GM19468 (cell line): Measurements from ENCODE around the gene VEPH1.

Source experiments
- ATAC-seq: cut with Tn5 transposase; IDR thresholded peaks from one replicate; pipeline ENCODE4 v1.9.1; 2021; ENCODE audit warnings: mild to moderate bottlenecking, moderate library complexity, moderate number of reproducible peaks; ENCODE audit not compliant: unreplicated experiment; ENCODE audit errors: extremely low read depth

Gene VEPH1

DNA sequence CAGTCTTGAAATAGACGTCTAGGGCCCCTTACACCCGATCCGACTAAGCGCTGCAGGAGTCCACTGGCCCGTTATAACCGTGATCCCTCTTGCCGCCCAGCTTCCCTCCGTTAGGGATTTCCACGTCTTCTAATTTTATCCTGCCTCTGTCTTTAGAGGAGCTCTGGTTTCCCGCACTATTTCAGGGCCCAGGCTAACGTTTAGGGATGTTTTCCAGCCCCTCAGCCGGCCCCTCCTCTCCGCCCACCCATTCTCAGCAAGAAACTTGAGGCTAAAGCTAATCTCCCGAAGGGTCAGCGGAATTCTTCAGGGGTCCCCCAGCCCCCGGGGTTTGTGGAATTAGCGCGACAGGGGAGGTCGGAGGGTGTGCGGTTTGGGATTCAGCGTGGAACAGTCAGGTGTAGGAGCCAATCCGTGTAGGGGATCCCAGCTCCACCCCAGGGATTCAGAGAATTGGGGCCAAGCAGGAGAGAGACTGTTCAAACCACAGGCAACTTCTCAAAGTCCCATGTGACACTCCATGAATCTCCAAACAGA lies 65.0 kb downstream of the VEPH1 start:
- no peak for ATAC-seq

DNA sequence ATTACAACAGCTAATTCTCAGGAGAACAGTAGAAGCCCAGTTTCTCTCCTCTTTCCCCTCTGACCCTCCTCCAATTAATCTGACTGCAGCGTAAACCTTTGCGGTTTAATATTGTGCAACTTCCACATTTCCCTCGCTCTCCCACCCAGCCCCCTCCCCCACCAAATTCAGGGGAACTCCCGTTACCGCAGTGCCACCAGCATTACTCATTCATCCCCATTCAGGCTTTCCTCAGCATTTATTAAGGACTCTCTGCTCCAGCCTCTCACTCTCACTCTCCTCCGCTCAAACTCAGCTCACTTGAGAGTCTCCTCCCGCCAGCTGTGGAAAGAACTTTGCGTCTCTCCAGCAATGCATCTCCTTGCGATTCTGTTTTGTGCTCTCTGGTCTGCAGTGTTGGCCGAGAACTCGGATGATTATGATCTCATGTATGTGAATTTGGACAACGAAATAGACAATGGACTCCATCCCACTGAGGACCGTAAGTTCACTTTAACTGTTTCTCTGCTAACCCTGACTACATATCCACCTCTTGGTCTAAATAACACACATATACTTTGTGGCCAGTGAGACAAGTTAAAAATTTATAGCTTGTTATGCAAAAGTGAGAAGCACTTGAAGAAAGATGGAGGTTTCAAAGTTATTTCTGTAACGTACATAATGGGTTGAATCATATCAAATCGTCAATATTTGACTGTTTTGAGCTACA lies 66.5 kb downstream of the VEPH1 start, which contains the start of gene PTX3:
Gene PTX3 (plus strand): TSS at position 268 of the 709 bp plus-strand sequence. CDS start 84 bp downstream, at position 352.
- no peak for ATAC-seq

DNA sequence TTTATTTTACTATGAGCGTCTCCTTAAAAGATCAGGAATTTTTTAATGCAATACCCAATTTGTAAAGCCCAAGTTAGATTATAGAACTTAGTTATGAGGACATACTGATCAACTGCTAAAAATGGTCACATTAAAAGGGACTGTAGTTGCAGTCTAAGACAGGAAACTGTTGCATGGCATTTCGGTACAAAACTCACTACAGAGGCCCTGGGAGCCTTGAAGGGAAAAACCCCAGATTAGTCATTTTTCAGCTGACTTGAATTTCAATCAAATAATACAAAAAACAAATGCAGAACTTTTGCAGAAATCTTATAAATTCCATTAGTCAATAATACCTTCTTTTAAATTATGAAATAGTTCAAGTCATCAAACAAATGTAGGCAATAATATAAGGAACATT lies 73.5 kb downstream of the VEPH1 start:
- no peak for ATAC-seq

DNA sequence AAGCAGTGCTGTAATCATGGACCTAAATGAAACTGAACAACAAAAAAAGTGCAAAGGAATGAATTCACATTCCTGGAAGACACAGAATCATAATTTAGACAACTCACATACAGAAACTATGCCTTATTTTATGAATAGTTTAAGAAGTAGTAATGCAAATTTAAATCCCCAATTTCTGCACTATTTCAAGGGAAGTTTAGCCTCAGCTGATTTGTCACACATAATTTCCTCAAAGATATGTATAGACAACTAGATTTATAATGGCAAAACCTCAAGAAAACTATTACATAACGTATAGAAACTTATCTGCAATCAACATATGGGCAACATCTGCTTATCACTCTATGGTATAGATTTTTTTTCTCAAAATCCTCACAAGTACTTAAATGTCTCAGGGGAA lies 74.4 kb downstream of the VEPH1 start:
- ATAC-seq: no peak

DNA sequence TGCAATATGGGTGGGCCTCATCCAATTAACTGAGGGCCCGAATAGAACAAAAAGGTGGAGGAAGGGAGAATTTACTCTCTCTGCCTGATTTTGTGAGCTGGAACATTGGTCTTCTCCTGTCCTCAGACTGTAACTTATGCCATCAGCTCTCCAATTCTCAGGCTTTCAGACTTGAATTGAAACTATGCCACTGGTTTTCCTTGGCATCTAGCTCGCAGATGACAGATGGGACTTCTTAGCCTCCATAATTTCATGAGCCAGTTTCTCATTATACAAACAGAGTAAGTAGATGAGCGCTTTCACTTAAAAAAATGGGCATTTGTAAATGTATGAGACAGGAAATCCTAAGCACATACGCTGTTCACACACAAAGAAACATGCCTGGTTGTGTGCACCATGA lies 75.3 kb downstream of the VEPH1 start:
- ATAC-seq: no peak

DNA sequence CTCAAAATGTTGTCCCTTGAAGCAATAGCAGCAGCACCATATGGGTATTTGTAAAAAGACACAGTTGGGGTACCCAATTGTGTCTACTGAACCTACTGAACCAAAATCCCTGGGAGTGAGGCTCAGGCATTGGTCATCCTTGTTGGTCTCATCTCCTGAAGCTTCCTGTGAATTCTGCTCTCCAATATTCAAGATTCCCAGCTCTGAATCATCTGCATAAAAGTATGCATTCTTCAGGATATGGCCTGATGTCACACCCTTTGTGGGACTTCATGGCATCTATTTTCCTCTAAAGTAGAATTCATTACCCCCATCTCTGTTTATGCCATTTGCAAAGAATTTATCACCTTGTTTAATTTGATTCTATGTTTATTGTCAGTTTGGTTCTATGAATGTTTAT lies 79.9 kb downstream of the VEPH1 start:
- ATAC-seq: no peak

DNA sequence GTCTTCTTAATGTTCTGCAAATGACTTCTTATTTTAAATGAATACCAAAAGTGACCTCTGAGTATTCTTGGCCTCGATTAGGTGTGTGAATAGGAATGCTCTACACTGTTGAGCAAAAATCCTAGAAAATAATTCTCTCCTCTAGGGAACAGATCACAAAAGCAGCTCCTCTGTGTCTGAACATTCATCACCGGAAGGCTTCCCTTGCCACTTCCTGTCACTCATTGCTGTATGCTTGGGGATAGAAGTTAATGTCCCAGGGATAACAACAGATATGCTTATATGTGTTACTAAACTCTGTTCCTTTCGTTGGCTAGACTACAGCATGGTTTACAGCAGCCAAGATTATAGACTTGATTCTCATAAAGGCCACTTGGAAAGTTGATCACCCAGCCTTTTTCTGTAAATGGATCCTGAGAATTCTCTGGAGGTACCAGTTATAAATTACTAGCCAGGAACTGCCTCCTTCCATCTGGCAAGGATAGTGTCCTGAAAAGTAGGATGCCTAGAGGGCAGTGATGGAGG lies 82.5 kb downstream of the VEPH1 start:
- ATAC-seq: no peak

DNA sequence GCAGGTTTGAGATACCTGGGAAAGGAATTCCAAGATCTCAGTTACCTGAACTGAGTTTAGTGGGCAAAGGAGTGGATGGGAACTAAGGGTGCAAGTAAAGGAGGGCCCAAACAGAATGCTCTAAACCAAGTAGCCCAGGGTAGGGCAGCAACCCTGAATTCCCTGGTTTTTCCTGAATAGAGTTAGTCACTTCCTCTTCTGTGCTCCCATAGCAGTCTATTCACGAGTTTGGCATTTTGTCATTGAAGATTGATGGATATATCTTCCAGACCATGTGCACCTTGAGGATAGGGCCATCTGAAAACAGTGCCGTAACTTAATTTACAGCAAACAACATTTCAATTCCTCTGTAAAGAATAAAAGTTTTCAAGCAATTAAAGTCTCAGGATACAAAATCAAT lies 85.1 kb downstream of the VEPH1 start:
- ATAC-seq: no peak

DNA sequence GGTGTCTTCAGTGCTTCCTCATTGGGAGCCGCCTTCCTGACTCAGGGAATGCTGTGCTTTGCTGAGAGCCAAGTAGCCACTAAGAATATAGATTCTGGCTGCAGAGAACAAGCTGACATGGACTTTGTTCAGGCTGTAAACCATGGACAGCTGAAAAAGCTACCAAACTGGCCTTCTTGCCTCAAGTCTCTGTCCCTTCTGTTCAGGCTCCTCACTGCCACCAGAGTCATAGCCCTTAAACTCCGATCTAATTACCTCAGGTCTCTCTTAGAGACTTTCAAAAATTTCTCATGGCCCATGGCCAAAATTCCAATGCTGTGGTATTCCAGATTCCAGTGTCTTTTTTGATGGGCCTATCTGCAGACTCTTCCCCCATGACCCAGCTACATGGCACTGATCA lies 86.0 kb downstream of the VEPH1 start:
- ATAC-seq: no peak

DNA sequence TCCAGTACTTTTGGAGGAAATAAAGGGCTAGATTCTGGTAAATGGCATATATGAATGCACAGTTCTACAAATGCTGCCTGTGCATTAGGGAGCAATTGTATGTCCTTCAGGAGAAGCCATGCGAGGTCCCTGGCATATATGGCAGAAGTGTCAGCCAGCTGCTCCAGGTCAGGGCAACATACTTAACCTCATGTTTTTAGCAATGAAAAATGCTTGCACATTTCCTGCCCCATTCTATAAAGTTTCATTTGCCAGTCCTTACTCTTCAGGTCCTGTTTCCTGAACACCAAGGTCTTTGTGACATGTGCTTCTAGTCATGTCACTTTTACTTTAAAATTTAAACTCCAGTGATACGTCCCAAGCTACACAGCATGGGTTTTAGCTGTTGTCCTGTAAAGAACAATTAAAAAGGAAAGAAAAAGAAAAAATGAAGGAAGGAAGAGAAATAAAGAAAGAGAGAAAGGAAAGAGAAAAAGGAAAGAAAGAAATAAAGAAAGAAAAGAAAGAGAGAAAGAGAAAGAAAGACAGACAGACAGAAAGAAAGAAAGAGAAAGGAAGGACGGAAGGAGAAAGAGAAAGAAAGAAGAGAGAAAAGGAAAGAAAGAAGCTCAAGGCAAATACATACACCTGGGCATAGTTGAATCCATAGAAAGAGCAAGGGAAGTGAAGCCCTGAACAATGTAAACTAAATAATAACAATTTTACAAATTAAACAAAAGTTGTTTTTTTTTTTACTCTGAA lies 86.7 kb downstream of the VEPH1 start:
- no peak for ATAC-seq

DNA sequence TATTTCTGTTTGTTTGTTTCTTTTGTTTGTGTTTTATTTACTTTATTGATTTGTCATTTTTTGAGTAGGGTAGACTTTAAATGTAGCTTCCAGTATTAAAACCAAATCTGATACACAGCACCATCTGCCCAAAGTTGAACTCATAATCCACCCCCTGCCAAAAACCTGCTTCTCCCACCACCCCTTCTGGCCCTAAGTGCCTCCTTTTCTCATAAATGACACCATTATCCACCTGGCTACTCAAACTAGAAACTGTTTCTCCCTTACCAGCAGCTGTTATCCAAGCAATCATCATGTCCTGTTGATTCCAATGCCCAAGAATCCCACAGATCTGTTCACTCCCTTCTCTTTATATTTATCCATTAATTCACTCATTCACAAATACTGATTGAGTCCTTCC lies 88.4 kb downstream of the VEPH1 start:
- no peak for ATAC-seq

DNA sequence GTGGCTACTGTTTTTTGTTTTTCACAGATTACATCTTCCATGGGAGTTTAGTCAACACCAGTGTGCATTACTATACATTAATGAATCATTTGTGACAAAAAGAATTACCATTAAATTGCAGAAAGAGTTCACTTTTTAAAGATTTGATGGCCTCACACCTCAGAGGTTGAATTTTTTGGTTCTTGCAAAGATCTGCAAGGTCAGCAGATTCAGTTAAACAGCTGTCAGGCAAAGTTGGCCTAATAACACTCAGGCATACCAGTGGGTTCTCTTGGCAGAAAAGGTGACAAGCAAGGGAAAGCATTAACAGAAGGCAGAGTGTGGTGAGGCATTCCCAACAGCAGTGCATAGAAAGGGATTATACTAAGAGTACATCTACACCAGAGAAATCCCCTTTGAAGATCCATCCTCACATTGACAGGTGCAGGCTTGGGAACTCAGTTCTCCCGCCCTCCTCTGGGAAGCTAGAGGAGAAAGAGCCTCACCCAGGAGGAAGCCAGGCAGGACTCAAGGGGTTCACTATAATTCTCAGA lies 90.8 kb downstream of the VEPH1 start:
- ATAC-seq: no peak

DNA sequence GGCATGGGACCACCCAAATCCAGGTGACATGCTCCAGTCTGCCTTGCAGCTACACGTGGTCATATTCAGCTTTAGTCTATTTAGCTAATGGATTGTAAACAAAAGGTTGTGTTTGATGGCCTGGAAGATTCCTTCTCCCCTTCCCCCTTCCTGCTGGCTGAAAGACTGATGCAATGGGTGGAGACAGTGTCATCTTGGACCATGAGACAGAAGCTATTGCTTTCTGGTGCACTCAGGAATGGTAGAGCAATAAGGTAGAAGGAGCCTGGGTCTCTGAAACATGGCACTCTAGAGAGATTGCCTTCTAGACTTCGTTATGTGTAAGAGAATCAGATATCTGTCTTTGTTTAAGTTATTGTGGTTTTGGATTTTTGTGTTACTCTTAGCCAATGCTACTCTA lies 92.3 kb downstream of the VEPH1 start:
- ATAC-seq: no peak

DNA sequence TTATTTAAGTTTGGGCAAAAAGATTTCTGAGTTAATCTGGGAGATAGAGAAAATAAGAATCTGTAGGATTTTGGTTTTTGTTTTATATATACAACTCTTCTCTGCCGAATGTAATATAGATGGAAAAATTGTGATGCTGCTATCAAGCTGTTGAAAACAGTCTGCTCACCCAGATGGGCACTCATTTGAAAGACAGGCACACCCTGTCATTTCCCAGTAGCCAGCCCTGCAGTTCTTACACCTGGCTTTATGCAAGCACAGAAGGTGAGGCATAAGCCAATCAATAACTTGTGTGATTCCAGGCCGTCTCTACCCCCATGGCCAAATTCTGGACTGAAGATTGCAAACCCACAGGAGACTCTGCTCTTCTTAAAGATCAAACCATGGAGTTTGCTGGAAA lies 93.7 kb downstream of the VEPH1 start:
- no peak for ATAC-seq

DNA sequence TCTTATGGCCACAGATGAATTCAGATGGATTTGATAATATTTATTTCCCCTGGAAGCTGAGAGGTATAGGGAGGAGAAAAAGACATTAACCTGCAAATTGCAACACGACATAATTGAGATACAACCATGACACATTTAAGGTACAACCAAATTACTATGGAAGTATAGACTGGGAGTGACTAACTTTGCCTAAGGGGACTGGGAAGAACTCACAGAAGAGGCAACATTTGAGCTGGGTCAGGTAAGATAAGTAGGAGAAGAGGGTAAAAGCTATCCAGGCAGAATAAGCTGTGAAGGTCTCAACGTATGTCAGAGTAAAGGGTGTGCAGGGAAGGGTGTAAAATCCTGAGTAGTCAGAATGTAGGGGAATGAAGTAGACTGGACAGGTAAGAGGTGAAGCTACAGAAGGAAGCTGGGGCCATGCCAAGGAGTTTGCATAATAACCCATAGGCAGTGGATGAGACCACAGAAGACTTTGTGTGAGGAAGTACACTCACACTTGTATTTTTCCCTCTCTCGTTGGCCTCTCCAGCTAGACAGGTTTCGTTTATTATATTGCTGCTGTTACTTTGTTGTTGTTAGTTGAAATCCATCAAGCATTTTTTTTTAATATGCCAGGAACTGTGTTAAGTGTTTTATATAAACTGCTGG lies 94.6 kb downstream of the VEPH1 start:
- no peak for ATAC-seq

DNA sequence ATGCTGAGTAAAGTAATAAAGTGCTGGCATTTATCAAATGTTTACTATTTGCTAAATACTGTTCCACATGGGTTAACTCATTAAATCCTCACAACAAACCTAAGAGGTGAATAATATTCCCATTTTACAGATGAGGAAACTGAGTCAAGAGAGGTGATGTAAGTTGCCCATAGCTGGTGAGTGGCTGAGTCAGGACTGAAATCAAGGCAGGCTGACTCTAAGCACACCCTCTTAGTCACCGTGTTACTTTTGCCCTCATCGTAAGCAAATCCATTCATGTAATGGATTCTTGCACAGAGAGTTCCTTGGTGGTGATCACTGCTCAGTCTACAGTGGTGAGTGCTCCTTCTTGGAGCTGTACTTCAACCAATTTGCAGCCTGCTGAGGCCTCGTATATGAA lies 95.4 kb downstream of the VEPH1 start:
- no peak for ATAC-seq

DNA sequence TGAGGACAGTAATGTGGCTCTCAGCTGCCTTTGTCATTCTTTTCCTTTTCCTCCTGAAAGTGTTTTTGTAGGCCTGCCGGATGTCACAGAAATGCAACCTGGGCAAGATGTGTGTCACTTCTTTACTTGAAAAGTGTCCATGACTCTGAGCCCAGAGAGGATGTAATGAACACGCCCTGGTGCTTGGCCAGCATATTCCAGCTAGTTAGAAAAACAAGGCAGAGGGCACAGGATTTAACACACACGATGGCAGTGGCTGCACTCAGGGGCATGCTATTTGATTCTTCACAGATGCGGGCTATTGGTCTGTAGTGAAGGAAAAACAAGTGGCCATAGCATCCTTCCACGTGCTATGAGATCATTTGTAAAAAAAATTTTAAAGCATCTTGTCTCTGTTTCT lies 96.8 kb downstream of the VEPH1 start:
- no peak for ATAC-seq

DNA sequence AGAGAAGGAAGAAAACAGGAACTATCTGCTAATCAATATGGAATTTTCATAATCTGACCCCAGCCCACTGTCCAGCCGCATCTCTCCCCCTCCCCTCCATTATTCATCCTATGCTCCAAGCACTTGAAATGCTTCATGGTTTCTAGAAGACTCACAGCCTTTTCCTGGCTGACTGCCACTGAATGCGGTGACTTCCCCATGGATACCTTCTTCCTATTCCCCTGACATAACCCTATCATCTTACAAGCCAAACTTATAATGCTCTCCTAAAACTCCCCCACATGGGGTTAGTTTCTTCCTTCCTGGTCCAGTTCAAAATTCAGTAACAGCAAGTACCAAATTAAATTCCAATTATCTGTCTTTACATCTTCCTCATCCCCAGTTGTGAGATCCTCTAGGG lies 97.8 kb downstream of the VEPH1 start:
- no peak for ATAC-seq

DNA sequence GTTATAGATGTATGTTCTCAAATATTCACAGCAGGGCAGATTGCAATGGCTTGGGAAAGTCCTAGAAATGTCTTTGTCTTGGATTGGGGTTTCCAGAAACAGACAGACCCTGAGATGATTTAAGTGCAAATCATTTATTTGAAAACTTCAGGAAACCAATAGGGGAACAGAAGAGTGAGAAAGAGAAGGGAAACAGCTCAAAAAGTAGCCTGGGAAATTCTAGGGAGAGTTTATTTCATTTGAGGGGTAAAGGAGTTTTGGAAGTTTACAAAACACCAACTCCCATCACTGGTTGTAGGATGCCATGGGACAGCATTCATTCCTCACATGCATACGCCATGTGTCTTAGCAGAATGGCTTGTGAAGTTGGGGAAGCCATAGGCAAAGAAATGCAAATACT lies 98.8 kb downstream of the VEPH1 start:
- ATAC-seq: no peak

DNA sequence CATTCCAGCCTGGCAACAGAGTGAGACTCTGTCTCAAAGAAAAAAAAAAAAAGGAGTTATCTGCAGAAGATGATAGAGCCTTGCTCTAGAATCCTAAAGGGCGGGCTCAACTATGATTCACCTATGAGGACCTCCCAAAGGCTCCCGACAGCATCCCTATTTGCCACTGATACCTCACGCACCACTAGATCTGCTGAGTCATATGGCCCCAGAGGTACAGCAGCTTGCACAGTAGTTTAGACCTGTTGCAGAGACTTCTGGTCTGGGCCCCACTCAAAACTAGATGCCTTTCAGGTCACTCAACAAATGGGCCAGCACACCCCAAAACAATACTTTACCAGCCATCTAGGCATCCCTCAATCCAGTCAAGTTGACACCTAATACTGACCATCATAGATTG lies 104.6 kb downstream of the VEPH1 start:
- no peak for ATAC-seq

DNA sequence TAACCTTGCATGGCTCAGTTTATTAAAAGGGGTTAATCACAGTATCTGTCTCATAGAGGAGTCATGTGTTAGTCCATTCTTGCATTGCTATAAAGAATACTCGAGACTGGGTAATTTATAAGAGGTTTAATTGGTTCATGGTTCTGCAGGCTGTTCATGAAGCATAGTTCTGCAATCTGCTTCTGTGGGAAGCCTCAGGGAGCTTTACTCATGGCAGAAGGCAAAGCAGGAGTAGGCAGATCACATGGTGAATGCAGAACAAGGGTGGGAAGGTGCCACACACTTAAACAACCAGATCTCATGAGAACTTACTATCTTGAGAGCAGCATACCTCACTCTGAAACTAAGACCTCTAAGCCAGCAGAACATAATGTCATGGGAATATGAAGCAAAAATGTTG lies 108.8 kb downstream of the VEPH1 start:
- no peak for ATAC-seq
